GM21381 (cell line): Measurements from ENCODE around the gene THBS2.

Experiments
- ATAC-seq: cut with Tn5 transposase; IDR thresholded peaks from one replicate; pipeline ENCODE4 v1.9.1; 2021; ENCODE audit warnings: mild to moderate bottlenecking, moderate library complexity; ENCODE audit not compliant: unreplicated experiment

Gene THBS2

GRCh38 chr6:169168706-169169105 lies 84.9 kb downstream of the THBS2 start:
- no peak for ATAC-seq

- ATAC-seq: no peak
Observed at GRCh38 chr6:169168302-169168630, 85.4 kb downstream of the THBS2 start.

GRCh38 chr6:169167581-169168301 lies 85.9 kb downstream of the THBS2 start:
- ATAC-seq: no peak

GRCh38 chr6:169166896-169167580 lies 86.6 kb downstream of the THBS2 start:
- no peak for ATAC-seq
